Mucosa of rectum (tissue), 2 donors: ENCODE measurements around the gene PAX3.
A peak's percentile ranks its signal among the peaks of the same experiment; 100 is the strongest.

Experiments
- H3K27ac ChIP-seq, 2 donors: one replicate each; pipeline ENCODE4 v1.7.0; 2013; ENCODE audit warnings: inconsistent platforms in 2 of 2, low read depth in 2 of 2, low read length in 2 of 2
- H3K27me3 ChIP-seq, 2 donors: one replicate each; pipeline ENCODE4 v1.7.0; 2013; ENCODE audit warnings: low read length in 2 of 2; ENCODE audit not compliant: control insufficient read depth in 2 of 2, insufficient read depth in 2 of 2
- H3K36me3 ChIP-seq, 2 donors: one replicate each; pipeline ENCODE4 v1.7.0; 2013; ENCODE audit warnings: low read length in 2 of 2; ENCODE audit not compliant: control insufficient read depth in 2 of 2, insufficient read depth in 2 of 2
- H3K4me1 ChIP-seq, 2 donors: one replicate each; pipeline ENCODE4 v1.7.0; 2013; ENCODE audit warnings: low read length in 2 of 2, mild to moderate bottlenecking in 1 of 2; ENCODE audit not compliant: control insufficient read depth in 2 of 2, insufficient read depth in 2 of 2
- H3K4me3 ChIP-seq, 2 donors: one replicate each; pipeline ENCODE4 v1.7.0; 2013; ENCODE audit warnings: low read length in 2 of 2
- H3K9ac ChIP-seq, 2 donors: one replicate each; pipeline ENCODE4 v1.7.0; 2013; ENCODE audit warnings: low read length in 2 of 2, low read depth in 1 of 2, mild to moderate bottlenecking in 1 of 2
- H3K9me3 ChIP-seq, 2 donors: one replicate each; pipeline ENCODE4 v1.7.0; 2013; ENCODE audit warnings: low read length in 2 of 2; ENCODE audit not compliant: control insufficient read depth in 2 of 2
- donor health status: healthy.
- donor health status: Normal muscosa, but diverticular disease.

PAX3 gene

GRCh38 chr2:222296911-222297599 lies 1.7 kb downstream of the PAX3 start:
- H3K4me1 ChIP-seq = peaks cover 0 to 7% of the 10 kb centered on the region in 2 donors
- no peak overlapping the region for H3K27ac ChIP-seq
- no peaks in the 10 kb centered on the region for H3K9me3 ChIP-seq
- H3K9ac ChIP-seq = no peak overlapping the region
- no peaks in the 10 kb centered on the region for H3K36me3 ChIP-seq
- no peak overlapping the region for H3K4me3 ChIP-seq
- H3K27me3 ChIP-seq = peaks cover 76 to 94% of the 10 kb centered on the region in 2 donors

DNA sequence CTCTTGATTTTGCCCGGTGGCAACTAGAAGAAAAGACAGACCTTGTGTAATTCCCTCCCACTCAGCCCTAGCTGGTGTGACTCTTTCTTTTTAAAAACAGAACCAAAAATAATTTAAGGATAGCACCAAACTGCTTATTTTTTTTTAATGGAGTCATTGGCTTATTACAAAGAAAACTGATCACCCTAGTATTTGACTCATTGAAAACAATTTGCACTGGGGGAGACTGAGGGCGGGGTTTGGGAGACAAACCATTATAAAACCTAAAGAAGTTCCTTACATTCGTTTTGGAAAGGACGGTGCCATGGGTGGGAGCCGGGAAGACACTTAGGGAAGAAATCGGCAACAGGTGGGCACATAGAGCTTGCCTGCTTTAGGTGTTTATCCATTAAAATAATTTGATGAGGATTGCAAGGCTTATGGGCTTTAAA lies 2.5 kb downstream of the PAX3 start:
- Histone ChIP-seq H3K9ac (no peak overlapping the region), H3K36me3 (no peaks in the 10 kb centered on the region), H3K27ac (no peak overlapping the region), H3K27me3 (peaks cover 73 to 92% of the 10 kb centered on the region in 2 donors), H3K4me1 (peaks cover 0 to 7% of the 10 kb centered on the region in 2 donors), H3K9me3 (no peaks in the 10 kb centered on the region), H3K4me3 (no peak overlapping the region)

- no peaks in the 10 kb centered on the region for H3K9me3 ChIP-seq
- peaks cover 68 to 90% of the 10 kb centered on the region in 2 donors for H3K27me3 ChIP-seq
- H3K4me3 ChIP-seq = peak overlapping the region in 1 of 2 donors; percentile 8
- H3K27ac ChIP-seq = no peak overlapping the region
- peaks cover 0 to 7% of the 10 kb centered on the region in 2 donors for H3K4me1 ChIP-seq
- H3K9ac ChIP-seq = no peak overlapping the region
- H3K36me3 ChIP-seq = no peaks in the 10 kb centered on the region
Measured at GRCh38 chr2:222295368-222296062, 3.3 kb downstream of the PAX3 start.

- Histone ChIP-seq H3K9ac (no peak overlapping the region), H3K4me3 (no peak overlapping the region), H3K36me3 (no peaks in the 10 kb centered on the region), H3K9me3 (no peaks in the 10 kb centered on the region), H3K27me3 (peaks cover 66 to 90% of the 10 kb centered on the region in 2 donors), H3K27ac (no peak overlapping the region), H3K4me1 (peaks cover 0 to 7% of the 10 kb centered on the region in 2 donors)
Measured at GRCh38 chr2:222294996-222295367, 3.8 kb downstream of the PAX3 start.

GRCh38 chr2:222293660-222294630 lies 4.9 kb downstream of the PAX3 start:
- Histone ChIP-seq H3K4me3 (no peak overlapping the region), H3K27me3 (peaks cover 58 to 91% of the 10 kb centered on the region in 2 donors), H3K27ac (no peak overlapping the region), H3K4me1 (peaks cover 0 to 7% of the 10 kb centered on the region in 2 donors), H3K9me3 (no peaks in the 10 kb centered on the region), H3K9ac (no peak overlapping the region), H3K36me3 (no peaks in the 10 kb centered on the region)

GRCh38 chr2:222292149-222293134 lies 6.4 kb downstream of the PAX3 start:
- H3K4me3 ChIP-seq = no peak overlapping the region
- H3K9ac ChIP-seq = no peak overlapping the region
- H3K27ac ChIP-seq = no peak overlapping the region
- peaks cover 65 to 90% of the 10 kb centered on the region in 2 donors for H3K27me3 ChIP-seq
- no peaks in the 10 kb centered on the region for H3K36me3 ChIP-seq
- no peaks in the 10 kb centered on the region for H3K4me1 ChIP-seq
- no peaks in the 10 kb centered on the region for H3K9me3 ChIP-seq

DNA sequence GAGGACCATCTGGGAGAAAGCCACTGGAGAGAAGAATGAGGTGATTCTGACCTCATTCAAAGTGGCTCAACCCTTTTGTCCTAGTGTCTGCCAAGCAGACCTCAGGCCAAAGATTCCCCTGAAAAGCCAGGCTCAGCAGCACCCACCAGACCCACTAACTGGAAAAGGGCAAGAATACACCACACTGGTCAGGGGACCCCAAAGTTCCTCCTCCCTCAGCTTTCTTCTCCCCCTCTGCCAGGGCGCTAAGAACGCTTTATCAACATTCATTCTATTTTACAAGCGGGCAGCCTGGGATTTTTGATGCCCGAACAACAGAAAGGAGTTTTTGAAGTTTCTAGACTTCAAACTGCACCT lies 7.3 kb downstream of the PAX3 start:
- peaks cover 58 to 89% of the 10 kb centered on the region in 2 donors for H3K27me3 ChIP-seq
- H3K9me3 ChIP-seq = no peaks in the 10 kb centered on the region
- H3K27ac ChIP-seq = no peak overlapping the region
- H3K4me1 ChIP-seq = no peaks in the 10 kb centered on the region
- H3K9ac ChIP-seq = no peak overlapping the region
- H3K4me3 ChIP-seq = no peak overlapping the region
- no peaks in the 10 kb centered on the region for H3K36me3 ChIP-seq

DNA sequence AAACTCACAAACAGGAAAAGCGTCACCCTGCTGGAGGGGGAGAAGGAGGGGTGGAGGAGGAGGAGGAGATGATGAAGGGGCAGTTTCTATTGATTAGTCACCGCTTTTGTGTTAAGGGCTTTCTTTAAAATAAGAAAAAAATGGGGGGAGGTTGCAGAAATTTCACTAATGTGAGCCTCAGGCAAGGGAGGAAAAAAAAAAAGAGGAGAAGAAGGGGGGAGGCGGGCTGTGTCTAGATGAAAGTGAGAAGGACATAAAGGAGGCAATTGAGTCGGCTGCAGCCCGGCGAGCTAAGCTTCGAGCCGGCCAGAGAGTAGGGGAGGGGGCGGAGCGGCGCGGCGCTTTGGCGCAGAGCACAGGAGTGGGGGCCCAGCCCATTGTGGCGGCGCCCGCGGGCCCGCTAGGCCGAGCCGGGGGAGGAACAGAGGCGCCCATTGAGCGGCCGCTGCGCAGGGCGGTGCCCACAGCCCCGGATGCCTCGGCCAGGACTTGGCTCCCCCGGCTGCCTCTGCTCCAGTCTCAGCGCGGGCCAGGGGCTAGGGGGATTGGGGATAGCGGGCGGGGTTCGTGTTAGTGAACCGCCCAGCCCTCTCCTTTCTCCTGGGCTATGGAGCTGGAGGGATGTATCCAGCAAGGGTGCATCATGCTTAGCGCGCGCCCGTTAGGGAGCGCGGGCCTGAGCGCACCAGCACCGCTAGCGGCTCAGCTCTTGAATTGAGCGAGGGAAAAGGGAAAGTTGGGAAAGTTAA lies 7.9 kb downstream of the PAX3 start:
- Histone ChIP-seq H3K27me3 (peaks cover 55 to 90% of the 10 kb centered on the region in 2 donors), H3K9me3 (no peaks in the 10 kb centered on the region), H3K36me3 (no peaks in the 10 kb centered on the region), H3K27ac (no peak overlapping the region), H3K9ac (no peak overlapping the region), H3K4me1 (no peaks in the 10 kb centered on the region), H3K4me3 (no peak overlapping the region)

DNA sequence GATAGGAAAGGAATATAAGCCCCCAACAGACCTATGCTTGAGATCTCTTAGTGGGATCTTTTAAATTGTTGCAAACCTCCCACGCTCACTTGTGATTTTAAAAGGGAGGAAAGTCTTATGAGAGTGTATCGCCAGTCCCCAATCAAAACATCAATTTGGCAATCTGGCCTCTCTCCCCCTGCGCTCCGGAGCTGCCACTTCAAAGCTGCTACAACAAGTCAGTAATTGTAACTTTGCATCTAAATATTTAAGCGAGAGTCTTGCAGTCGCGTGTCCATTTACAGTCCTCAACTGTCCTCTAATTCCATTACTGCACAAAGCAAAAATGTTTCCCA lies 8.4 kb downstream of the PAX3 start:
- Histone ChIP-seq H3K27me3 (peaks cover 50 to 88% of the 10 kb centered on the region in 2 donors), H3K9me3 (no peaks in the 10 kb centered on the region), H3K36me3 (no peaks in the 10 kb centered on the region)

More for the DNA sequence above, 8.4 kb downstream of the PAX3 start:
- H3K4me3 ChIP-seq = no peak overlapping the region
- no peaks in the 10 kb centered on the region for H3K4me1 ChIP-seq
- no peak overlapping the region for H3K9ac ChIP-seq
- H3K27ac ChIP-seq = no peak overlapping the region
